OCI-LY7 (cell line): ENCODE results near the gene SPINK1. TPM values are rescaled to one million over a fixed set of nuclear protein-coding genes. Genes with fewer than 3 reads are reported as not detected.
A peak's percentile ranks its signal among the peaks of the same experiment; 100 is the strongest.

ENCODE experiments used
- BruUV-seq: library from RNA; stranded (reverse); fragments of 400-500 nt; replicated peaks from 2 replicates; lab custom pipeline; 2021; lab: Mats Ljungman, UMichigan
- CTCF ChIA-PET: fragments of 300-600 bp; sonication (Branson Sonifier 250); formaldehyde crosslinking; loops from one replicate; lab custom pipeline; 2022; ENCODE audit warnings: antibody characterized with exemption; ENCODE audit not compliant: unreplicated experiment; lab: Charles Lee
- POLR2A ChIA-PET: fragments of 300-600 bp; sonication (Branson Sonifier 250); formaldehyde crosslinking; loops from one replicate; lab custom pipeline; 2022; ENCODE audit warnings: antibody characterized with exemption; lab: Charles Lee
- DNase-seq: peaks from one replicate; pipeline ENCODE4 v3.0.0-alpha.2; 2015; ENCODE audit warnings: low spot score
- H2AFZ ChIP-seq: fragments of 200-600 bp; sonication (generic), shearing (Covaris generic); 2 replicates; pipeline ENCODE4 v1.6.1; 2014; ENCODE audit warnings: mild to moderate bottlenecking, antibody characterized with exemption, low read length, moderate library complexity
- H3K27ac ChIP-seq: fragments of 200-600 bp; sonication (generic); 2 replicates; pipeline ENCODE4 v1.5.1; 2014; ENCODE audit warnings: mixed run types, low read depth, mild to moderate bottlenecking, moderate library complexity, low read length, inconsistent platforms; ENCODE audit not compliant: poor library complexity, severe bottlenecking
- H3K36me3 ChIP-seq: fragments of 200-600 bp; sonication (generic); 2 replicates; pipeline ENCODE4 v1.6.1; 2014; ENCODE audit warnings: mild to moderate bottlenecking, antibody characterized with exemption, low read length, moderate library complexity, mixed read lengths; ENCODE audit not compliant: insufficient read depth
- H3K4me1 ChIP-seq: fragments of 200-600 bp; sonication (generic); 2 replicates; pipeline ENCODE4 v1.5.1; 2014; ENCODE audit warnings: mild to moderate bottlenecking, low read length; ENCODE audit not compliant: insufficient read depth, poor library complexity, severe bottlenecking
- H3K4me2 ChIP-seq: fragments of 200-600 bp; sonication (generic); 2 replicates; pipeline ENCODE4 v1.6.1; 2014; ENCODE audit warnings: mild to moderate bottlenecking, low read length
- H3K4me3 ChIP-seq: fragments of 200-600 bp; sonication (generic); 2 replicates; pipeline ENCODE4 v1.5.1; 2014; ENCODE audit warnings: mild to moderate bottlenecking, low read depth, low read length; ENCODE audit not compliant: poor library complexity, severe bottlenecking
- H3K79me2 ChIP-seq: fragments of 200-600 bp; sonication (generic); 2 replicates; pipeline ENCODE4 v1.6.1; 2016; ENCODE audit warnings: low read depth, mild to moderate bottlenecking, low read length, moderate library complexity, mixed read lengths; ENCODE audit not compliant: insufficient read depth
- H3K9me2 ChIP-seq: fragments of 200-600 bp; sonication (generic); 2 replicates; pipeline ENCODE4 v1.6.1; 2016; ENCODE audit warnings: mild to moderate bottlenecking, low read length, mixed read lengths; ENCODE audit not compliant: insufficient read depth
- H3K9me3 ChIP-seq: fragments of 200-600 bp; sonication (generic); 2 replicates; pipeline ENCODE4 v1.6.1; 2014; ENCODE audit warnings: mild to moderate bottlenecking, mixed run types, low read length, mixed read lengths
- H4K20me1 ChIP-seq: fragments of 200-600 bp; sonication (generic); 2 replicates; pipeline ENCODE4 v1.6.1; 2014; ENCODE audit warnings: mild to moderate bottlenecking, antibody characterized with exemption, low read length, moderate library complexity, mixed read lengths; ENCODE audit not compliant: insufficient read depth
- EZH2phosphoT487 ChIP-seq: fragments of 200-600 bp; sonication (generic); IDR thresholded peaks from 2 replicates; pipeline ENCODE4 v1.6.1; 2018; ENCODE audit warnings: low read depth, borderline replicate concordance, mild to moderate bottlenecking, mixed run types, antibody characterized with exemption, low read length, moderate library complexity, mixed read lengths
- intact Hi-C: fragments of 100-400 bp; cut with micrococcal nuclease; formaldehyde crosslinking; loops from one replicate; pipeline ENCODE4 v1.10.0; 2022; ENCODE audit not compliant: unreplicated experiment
- total RNA-seq, 2 experiments: library from RNA; depleted of rRNA in 1 of 2; stranded (reverse); fragments of >200 nt in 1 of 2; shearing (Covaris generic) in 1 of 2; gene quantifications; 2 replicates each; pipeline ENCODE4 v1.2.3, GENCODE V29; 2014 to 2022
- TF ChIP-seq, protein P1 (sequence below): fragments of 200-600 bp; sonication (generic); conservative IDR thresholded peaks from 2 replicates; pipeline ENCODE4 v1.5.1; 2014; ENCODE audit warnings: mild to moderate bottlenecking, antibody characterized with exemption, low read length, moderate library complexity, mixed read lengths

The SPINK1 gene
- total RNA-seq, 2 experiments from 2014 or later, result not detected

- Histone ChIP-seq H3K9me3 (peaks cover 6% of the 10 kb centered on the region), H3K4me2 (peak overlapping the region; percentile 76; the same call in 1 of the 2 replicates), H3K79me2 (peaks cover 21% of the 10 kb centered on the region; the same call in 1 of the 2 replicates), H3K4me1 (peaks cover 29% of the 10 kb centered on the region), H3K9me2 (no peaks in the 10 kb centered on the region), H3K4me3 (no peak overlapping the region), H2AFZ (no peak overlapping the region), H3K36me3 (no peaks in the 10 kb centered on the region; the same call in 1 of the 2 replicates), H3K27ac (no peak overlapping the region), H4K20me1 (no peaks in the 10 kb centered on the region)
- intact Hi-C loops, result no loop called here
- ChIA-PET POLR2A (interaction anchor here (0.6 to 1.7 kb wide), 5 partner anchors 9 to 207 kb away, joined by 3 to 4 read pairs (median 4); no protein-coding TSS in a partner anchor), CTCF (no interaction called here)
- no peak for DNase-seq
- no TSS peak for BruUV-seq
- TF ChIP-seq, protein P1, sequence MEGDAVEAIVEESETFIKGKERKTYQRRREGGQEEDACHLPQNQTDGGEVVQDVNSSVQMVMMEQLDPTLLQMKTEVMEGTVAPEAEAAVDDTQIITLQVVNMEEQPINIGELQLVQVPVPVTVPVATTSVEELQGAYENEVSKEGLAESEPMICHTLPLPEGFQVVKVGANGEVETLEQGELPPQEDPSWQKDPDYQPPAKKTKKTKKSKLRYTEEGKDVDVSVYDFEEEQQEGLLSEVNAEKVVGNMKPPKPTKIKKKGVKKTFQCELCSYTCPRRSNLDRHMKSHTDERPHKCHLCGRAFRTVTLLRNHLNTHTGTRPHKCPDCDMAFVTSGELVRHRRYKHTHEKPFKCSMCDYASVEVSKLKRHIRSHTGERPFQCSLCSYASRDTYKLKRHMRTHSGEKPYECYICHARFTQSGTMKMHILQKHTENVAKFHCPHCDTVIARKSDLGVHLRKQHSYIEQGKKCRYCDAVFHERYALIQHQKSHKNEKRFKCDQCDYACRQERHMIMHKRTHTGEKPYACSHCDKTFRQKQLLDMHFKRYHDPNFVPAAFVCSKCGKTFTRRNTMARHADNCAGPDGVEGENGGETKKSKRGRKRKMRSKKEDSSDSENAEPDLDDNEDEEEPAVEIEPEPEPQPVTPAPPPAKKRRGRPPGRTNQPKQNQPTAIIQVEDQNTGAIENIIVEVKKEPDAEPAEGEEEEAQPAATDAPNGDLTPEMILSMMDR, result no peak
- TF ChIP-seq EZH2phosphoT487, result no peak
Observed at GRCh38 chr5:147779694-147780093, 51.8 kb downstream of the SPINK1 start.

DNA sequence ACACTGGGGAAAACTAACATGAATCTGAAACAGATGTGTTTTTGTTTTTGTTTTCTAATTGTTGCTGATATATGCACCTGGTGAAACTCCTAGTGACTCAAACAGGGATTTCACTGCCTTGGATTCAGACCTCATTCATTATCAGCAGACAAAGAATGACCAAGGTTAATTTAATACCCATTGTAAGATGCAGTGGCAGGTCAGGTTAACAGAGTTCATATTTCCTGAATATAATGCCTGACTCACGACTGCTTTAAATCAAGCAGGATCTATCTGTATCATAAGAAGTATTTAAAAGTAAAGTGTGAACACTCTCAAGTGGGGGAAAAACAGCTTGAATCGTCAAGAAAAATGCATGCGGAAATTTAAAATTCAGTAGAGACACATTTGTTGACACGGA lies 54.5 kb downstream of the SPINK1 start:
- ChIA-PET POLR2A (interaction anchor here (1.2 kb wide), 1 partner anchor 10 kb away, joined by 4 read pairs; no protein-coding TSS in a partner anchor), CTCF (no interaction called here)
- H3K27ac ChIP-seq, result no peak overlapping the region
- H3K9me3 ChIP-seq, result peaks cover 6% of the 10 kb centered on the region
- H3K36me3 ChIP-seq, result no peaks in the 10 kb centered on the region; the same call in 1 of the 2 replicates
- DNase-seq, result no peak
- no peak overlapping the region for H3K4me2 ChIP-seq
- H2AFZ ChIP-seq, result no peak overlapping the region
- no peaks in the 10 kb centered on the region for H4K20me1 ChIP-seq
- intact Hi-C loops, result no loop called here
- peaks cover 20% of the 10 kb centered on the region; the same call in 1 of the 2 replicates for H3K79me2 ChIP-seq
- TF ChIP-seq, protein P1, result no peak
- no peak for TF ChIP-seq EZH2phosphoT487
- no peaks in the 10 kb centered on the region for H3K9me2 ChIP-seq
- peaks cover 22% of the 10 kb centered on the region for H3K4me1 ChIP-seq
- no TSS peak for BruUV-seq
- no peak overlapping the region for H3K4me3 ChIP-seq

Other genes starting within 250 kb of the SPINK1 start
- gene JAKMIP2, start 48.9 kb downstream of the SPINK1 start, total RNA-seq (2014; rRNA removed; shearing (Covaris generic)), result 4.0 and 6.2 TPM in 2 replicates
- 14.0 and 14.5 TPM in 2 replicates for gene JAKMIP2, start 48.9 kb downstream of the SPINK1 start, total RNA-seq (2022)
- gene SCGB3A2, start 47.0 kb upstream of the SPINK1 start, total RNA-seq (2014; rRNA removed; shearing (Covaris generic)), result not detected in 2 replicates
- not detected in 2 replicates for gene SCGB3A2, start 47.0 kb upstream of the SPINK1 start, total RNA-seq (2022)
- gene C5orf46, start 74.9 kb upstream of the SPINK1 start, total RNA-seq (2014; rRNA removed; shearing (Covaris generic)), result not detected in 2 replicates
- not detected in 2 replicates for gene C5orf46, start 74.9 kb upstream of the SPINK1 start, total RNA-seq (2022)
- gene SPINK5, start 232.3 kb upstream of the SPINK1 start, total RNA-seq (2014; rRNA removed; shearing (Covaris generic)), result not detected in 2 replicates
- not detected in 2 replicates for gene SPINK5, start 232.3 kb upstream of the SPINK1 start, total RNA-seq (2022)